Fibroblast of mammary gland (primary cell): ENCODE measurements around the gene FAM3B.
A peak's percentile ranks its signal among the peaks of the same experiment; 100 is the strongest.

Experiments
- DNase-seq: peaks from one replicate; pipeline ENCODE4 v3.0.0-alpha.2; 2010; ENCODE audit warnings: low read depth
- H3K4me3 ChIP-seq: 2 replicates; pipeline ENCODE4 v1.5.1; 2011; ENCODE audit warnings: low read depth, mild to moderate bottlenecking, low read length, moderate library complexity; ENCODE audit not compliant: control insufficient read depth
- TF ChIP-seq, protein P1 (sequence below): conservative IDR thresholded peaks from 2 replicates; pipeline ENCODE4 v1.5.1; 2011; ENCODE audit warnings: low read depth, low read length, inconsistent platforms; ENCODE audit not compliant: control insufficient read depth, insufficient read depth

FAM3B gene

DNA sequence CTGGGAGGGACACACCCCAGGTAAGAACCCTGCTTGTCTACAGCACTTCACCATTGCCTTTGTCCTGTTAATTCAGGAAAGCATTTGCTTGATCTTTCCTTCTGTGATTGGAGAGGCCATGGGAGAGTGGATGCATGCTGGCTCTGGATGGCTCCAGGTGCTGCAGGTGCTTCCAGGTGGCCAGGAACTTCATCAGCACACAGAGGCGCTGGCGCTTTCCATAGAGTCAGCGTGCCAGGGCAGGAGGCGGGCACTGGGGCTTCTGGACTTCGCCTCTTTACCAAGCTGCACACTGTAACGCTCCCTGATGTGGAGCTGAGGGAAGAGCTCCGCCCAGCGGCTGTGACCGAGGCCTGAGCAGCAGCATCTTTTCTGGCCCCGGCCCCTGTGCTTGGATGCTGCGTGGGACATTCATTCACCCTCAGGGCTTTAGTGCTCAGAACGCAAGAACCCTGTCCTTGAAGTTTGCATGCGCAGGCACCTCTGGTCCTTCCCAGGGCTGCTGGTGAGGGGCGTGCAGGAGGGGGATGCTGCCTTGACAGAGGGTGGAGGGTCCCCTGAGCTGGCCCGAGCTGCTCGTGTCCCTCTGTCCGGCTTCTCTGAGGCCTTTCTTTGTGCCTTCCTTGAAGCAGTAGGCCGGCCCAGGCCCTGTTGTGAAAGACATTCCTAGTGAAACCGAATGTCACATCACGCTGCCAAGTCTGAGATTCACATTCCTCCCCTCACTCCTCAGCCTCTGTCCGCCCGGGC lies 43.6 kb downstream of the FAM3B start:
- no peak overlapping the region for H3K4me3 ChIP-seq
- TF ChIP-seq, protein P1, sequence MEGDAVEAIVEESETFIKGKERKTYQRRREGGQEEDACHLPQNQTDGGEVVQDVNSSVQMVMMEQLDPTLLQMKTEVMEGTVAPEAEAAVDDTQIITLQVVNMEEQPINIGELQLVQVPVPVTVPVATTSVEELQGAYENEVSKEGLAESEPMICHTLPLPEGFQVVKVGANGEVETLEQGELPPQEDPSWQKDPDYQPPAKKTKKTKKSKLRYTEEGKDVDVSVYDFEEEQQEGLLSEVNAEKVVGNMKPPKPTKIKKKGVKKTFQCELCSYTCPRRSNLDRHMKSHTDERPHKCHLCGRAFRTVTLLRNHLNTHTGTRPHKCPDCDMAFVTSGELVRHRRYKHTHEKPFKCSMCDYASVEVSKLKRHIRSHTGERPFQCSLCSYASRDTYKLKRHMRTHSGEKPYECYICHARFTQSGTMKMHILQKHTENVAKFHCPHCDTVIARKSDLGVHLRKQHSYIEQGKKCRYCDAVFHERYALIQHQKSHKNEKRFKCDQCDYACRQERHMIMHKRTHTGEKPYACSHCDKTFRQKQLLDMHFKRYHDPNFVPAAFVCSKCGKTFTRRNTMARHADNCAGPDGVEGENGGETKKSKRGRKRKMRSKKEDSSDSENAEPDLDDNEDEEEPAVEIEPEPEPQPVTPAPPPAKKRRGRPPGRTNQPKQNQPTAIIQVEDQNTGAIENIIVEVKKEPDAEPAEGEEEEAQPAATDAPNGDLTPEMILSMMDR: no peak
- DNase-seq: peak; percentile 57

DNA sequence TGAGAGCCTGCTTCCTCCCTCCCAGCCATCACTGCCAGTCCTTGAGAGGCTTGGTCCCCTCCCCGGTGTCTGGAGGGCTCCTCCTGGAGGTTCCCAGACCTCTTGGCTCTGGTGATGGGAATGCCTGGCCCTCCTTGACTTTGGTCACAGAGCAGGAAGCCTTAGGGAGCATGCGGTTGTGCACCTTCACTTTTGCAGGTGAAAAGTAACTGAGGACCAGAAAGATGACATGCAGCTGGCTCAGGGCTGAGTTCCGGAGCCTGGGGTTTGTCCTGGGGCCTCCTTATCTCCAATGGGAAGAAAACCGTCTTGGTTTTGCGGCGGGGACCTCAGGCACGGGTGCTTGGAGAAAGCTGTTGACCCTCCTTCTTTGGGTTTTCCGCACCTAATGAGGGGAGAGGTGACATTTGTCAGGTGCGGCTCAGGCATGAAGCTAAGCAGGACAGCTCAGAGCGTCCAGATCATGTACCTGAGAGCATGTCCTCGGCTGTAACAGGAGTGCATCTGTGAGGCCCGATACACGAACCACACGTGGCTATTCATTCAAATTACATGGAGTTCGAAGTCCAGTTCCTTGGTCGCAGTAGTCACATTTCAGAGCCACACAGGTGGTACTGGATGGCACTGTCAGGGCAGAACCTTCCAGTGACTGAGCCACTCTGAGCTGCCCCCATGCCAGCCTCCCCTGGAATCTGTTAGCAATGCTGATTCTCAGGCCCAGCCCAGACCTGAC lies 44.6 kb downstream of the FAM3B start:
- TF ChIP-seq, protein P1: no peak
- peak overlapping the region; percentile 60 for H3K4me3 ChIP-seq
- DNase-seq: no peak

DNA sequence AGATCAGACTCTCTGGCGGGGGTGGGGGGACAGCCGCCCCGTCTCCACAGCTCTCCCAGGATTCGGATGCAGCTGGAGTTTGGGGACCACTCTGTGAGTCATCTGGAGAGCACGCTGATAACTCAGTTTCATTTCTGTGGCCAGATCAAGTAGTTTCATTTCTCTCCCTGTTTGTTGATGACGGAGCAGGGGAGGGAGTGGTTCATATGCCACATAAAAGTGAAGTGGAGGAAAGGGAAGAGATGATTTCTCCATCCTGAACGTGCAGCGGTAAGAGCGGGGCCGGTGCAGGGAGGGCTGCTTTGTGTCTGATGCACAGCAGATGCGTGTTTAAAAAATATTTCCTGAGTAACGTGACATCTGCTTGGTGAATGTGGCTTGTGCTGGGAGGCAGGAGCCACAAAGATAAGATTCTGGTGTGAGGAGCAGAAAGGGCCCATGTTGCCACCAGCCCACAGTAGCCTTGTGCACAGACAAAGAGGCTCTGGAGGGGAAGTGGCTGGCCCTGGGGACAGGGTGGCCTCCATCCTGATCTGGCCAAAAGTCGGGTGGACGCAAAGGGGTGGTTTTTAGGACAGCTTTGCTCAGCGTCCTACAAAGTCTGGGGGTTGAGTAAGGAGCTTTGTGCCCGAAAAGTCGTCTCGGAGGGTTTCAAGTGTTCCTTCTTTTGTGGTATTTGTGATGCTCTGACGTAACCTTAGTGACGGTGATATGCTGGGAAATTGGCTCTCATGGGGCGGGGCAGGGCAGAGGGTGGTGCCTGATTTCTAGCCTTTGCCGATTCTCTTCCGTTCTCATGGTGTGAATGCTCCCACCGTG lies 45.4 kb downstream of the FAM3B start, which contains the start of gene MX2:
MX2 (plus strand) TSS at position 242 of the 819 bp plus-strand sequence. CDS start 14,880 bp downstream, outside the sequence.
- DNase-seq: peak; percentile 93
- H3K4me3 ChIP-seq: peak within 1 kb of the TSS; percentile 60

DNA sequence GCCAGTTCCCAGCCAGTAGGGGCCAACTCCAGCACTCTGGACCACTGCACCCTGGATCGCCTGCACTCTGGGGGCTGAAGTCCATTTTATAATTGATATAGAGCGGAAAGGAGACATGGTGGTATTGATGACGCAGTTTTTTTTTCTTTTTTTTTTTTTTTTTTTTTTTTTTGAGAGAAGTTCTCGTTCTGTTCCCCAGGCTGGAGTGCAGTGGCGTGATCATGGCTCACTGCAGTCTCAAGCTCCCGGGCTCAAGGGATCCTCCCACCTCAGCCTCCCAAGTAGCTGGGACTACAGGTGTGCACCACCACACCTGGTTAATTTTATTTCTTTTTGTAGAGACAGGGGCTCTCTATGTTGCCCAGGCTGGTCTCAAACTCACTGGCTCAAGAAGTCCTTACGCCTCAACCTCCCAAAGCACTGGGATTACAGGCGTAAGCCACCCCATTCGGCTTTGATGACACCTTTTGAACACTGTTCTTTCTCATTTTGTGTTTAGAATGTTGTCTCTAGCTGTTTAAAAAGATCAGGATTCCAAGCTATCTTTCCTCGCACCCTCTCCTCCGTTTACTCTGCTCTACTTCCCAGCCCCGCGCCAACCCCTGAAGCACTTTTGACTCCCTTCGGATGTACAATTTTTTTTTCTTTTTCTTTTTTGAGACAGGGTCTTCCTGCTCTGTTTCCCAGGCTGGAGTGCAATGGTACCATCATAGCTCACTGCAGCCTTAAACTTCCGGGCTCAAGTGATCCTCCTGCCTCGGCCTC lies 46.2 kb downstream of the FAM3B start:
- no peak for DNase-seq
- peak overlapping the region; percentile 60 for H3K4me3 ChIP-seq
- TF ChIP-seq, protein P1: no peak

More for the DNA sequence above, 45.4 kb downstream of the FAM3B start, which contains the start of gene MX2:
- TF ChIP-seq, protein P1: no peak

DNA sequence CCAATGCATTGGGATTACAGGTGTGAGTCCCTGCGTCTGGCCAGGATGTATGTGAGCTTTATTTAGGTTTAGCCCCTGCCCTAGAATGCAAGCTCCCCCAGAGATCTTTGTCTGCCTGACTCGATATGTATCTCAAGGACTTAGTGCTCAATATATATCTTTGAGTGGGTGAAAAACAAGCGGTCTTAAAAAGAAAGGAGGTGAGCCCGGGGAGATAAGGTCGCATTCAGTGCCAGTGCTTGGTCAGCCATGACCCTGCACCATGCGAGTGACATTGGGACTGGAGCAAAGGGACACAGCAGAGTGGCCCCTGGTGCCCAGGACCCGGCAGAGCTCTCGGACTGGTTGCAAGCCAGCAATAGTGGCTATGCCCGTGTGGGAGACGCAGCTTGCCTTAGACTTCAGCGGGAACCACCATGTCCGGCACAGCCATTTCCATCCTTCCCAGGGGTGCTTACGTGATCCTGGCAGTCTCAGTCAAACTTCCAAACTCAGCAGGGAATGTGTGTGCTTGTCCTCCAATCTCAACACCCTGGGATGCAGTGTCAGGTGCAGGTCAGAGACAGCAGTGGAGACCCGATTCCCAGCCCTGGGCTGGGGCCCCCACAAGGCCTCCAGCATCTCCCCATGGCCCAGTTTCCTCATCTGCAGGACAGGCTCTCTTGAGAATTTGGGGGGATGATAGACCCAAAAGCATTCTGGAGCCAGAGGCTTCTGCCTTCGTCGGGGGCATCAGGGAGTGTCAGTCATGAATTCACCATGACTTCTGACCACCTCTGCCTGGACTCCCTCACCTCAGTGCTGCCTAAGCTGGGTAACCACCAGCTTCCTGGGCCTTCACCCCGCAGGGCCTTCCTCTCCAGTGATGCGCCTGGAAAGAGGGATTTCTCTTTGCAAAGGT lies 47.0 kb downstream of the FAM3B start:
- TF ChIP-seq, protein P1: no peak
- H3K4me3 ChIP-seq: no peak overlapping the region
- no peak for DNase-seq
